GM19438 (cell line): ENCODE results near the gene IRS2.

Experiments
- ATAC-seq: cut with Tn5 transposase; IDR thresholded peaks from one replicate; pipeline ENCODE4 v1.9.1; 2021; ENCODE audit warnings: low read depth; ENCODE audit not compliant: unreplicated experiment

The IRS2 gene

GRCh38 chr13:109715902-109716301 lies 70.5 kb downstream of the IRS2 start:
- ATAC-seq, result no peak

DNA sequence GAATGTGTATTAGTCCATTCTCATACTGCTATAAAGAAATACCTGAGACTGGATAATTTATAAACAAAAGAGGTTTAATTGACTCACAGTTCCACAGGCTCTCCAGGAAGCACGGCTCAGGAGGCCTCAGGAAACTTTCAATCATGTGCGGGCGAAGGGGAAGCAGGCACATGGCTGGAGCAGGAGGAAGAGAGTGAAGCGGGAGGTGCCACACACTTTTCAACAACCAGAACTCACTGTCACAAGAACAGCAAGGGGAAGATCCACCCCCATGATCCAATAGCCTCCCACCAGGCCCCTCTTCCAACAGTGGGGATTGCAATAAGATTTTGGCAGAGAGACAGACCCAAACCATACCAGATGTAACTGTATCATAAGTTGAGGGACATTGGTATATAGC lies 72.7 kb downstream of the IRS2 start:
- no peak for ATAC-seq

DNA sequence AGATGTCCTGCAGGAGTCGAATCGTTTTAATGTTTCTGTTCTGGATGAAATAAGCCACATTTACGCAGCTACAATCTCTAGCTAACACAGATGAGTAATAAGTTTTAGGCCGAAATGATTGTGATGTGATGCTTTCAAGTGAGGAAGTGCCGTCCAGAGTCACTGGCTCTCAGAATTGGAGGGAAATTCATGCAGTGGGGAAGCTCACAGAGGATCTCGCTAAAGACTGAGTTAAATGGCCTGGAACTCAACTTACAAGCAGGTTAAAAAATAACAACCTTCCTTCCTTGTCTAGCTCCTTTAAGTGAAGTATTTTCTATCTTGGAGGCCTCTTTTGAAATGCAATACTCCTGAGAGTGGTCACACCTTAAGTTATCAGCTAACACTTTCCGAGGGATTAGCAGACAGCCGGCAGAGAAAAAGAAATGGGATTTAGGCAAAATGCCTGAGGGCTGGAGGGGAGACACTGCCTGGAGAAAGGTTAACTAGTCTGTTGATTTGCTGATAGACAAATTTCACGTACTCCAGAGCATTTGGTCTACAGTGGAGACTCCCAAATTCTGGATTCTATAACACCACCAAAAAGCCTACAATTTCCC lies 74.2 kb downstream of the IRS2 start:
- ATAC-seq, result no peak

GRCh38 chr13:109707742-109708617 lies 78.4 kb downstream of the IRS2 start:
- no peak for ATAC-seq

DNA sequence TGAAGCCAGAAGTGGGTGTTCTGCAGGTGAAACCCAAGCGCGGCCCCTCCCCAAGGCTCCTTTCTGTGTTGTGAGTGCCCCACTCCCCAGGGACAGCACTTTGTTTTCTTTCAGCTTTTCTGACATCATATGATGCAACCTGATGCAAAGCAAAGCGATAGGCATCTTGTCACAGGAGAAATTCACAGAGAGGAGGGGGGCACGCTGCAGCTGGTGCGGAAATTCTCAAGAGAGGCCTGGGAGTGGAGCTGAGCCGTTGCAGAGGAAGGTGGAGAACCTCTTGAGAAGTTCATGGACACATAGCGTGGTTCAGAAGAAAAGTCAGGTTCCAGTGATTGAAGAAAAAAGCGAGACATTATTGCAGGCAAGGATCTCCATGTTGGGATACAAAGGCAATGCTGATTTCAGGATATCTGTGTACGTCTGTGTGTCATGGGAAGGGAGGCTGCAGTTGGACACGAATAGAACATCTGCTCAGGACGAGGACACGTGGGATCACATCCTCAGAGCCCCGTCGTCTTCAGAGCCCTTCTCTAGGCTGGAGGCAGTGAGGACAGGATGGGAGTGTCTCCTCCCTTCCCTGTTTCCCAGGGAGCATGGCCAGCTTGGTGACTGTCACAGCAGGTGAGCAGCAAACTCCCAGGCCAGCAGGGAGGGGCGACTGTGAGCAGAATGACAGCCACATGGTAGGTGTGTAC lies 79.2 kb downstream of the IRS2 start:
- no peak for ATAC-seq

DNA sequence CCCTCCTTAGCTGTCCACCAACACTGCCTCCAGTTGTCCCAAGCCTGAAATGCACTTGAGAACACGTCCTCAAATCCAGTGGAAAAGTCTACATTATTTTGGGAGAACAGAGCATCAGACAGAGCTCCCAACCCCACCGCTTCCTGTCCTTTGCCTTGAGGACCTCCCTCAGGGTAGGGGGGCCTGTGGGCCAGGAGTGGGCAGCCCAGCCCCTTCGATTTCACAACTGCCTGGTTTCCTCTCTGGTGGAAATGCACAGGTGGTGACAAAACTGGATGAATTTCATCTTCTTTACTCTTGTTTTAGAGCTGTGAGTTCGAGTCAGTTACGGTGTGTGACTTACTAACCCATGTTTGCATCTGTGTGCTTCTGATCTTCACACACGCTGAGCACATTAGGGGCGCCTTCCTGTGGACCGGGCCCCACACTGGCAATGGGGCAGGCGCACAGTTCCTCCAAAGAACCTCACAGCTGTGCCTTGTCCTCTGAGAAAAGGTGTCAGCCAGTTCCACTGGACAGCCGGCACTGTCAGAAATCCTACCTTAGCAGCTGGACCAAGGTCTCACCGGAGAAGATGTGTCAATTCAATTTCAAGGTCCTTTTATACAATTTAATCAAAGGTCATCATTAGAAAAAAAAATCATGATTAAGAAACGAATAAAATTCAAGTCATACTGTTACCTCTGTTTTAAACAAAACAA lies 80.2 kb downstream of the IRS2 start:
- no peak for ATAC-seq

DNA sequence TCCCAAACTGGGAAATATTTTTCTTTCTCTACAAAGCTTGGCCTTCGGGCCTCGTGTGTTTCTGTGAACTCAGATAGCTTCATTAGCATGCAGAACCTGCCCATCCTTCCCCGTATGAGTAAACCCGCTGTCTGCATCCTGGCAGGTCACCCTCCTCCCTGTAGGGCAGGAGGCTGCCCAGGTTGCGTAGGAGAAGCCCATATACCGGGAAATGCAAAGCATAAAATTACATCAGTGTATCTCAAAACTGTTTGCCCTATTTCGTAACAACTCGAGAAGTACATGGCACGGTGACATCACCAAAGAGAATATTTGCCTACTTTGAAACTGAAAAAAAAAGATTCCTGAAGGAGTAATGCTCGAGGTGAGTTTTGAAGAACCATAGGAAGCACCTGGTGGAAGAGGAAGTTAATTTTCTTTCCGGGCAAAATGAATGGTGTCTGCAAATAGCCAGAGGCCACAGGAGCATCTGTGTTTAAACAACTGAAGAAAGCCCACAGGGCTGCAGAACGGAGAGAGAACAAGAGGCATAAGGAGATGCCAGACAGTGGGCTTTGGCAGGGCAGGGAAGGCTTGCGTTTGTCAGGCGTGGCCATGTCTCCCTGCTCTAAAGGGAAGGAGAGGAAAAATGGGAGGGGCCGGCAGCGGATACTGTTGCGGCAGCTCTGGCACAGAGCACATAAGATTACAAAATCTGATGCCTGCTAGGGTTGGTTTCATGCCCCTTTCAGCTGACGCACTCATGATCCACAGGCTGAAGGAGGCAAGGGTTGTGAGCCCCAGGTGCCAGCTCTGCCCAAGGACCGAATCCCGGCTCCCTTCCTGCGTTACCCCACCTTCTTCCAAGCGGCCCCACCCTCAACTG lies 81.4 kb downstream of the IRS2 start:
- ATAC-seq, result no peak

DNA sequence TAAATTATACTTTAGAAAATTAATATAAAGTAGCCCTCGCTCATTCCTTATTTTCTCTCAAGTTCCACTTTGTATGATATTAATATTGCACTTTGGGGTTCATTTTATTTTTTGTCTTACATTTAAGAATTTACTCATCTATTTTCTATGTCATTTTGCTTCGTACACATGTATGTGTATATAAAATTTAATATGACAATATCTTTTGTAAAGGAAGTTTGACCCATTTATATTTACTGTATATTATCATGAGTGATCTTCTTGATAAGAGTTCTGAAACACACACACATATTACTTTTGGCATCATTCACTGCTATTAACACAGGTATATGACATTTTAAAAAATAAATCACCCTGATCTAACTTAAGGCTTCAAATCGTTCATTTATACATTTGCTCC lies 83.1 kb downstream of the IRS2 start:
- no peak for ATAC-seq
